HG03439 (cell line): Measurements from ENCODE around the gene BTNL3.
"Not testable (repeated sequence)": the region's sequence is repeated elsewhere in the genome, so short reads cannot be mapped to it uniquely, and the experiment has no call there.

Experiments used
- ATAC-seq: cut with Tn5 transposase; IDR thresholded peaks from one replicate; pipeline ENCODE4 v1.9.1; 2021; ENCODE audit warnings: mild to moderate bottlenecking, moderate library complexity; ENCODE audit not compliant: unreplicated experiment

BTNL3 gene

GRCh38 chr5:180988592-180988991, at the start of gene BTNL3:
Gene BTNL3 (plus strand): TSS chr5:180988846. CDS start chr5:180989029, 183 bp downstream.
- ATAC-seq, result no peak

- no peak for ATAC-seq
Measured at GRCh38 chr5:180950291-180950949, 38.2 kb upstream of the BTNL3 start.

GRCh38 chr5:180959661-180960060, 29.0 kb upstream of the BTNL3 start:
- ATAC-seq, result no peak

GRCh38 chr5:180960209-180960608, 28.4 kb upstream of the BTNL3 start:
- no peak for ATAC-seq

- no peak for ATAC-seq
Measured at GRCh38 chr5:180969406-180969805, 19.2 kb upstream of the BTNL3 start.

GRCh38 chr5:180970336-180970735, 18.3 kb upstream of the BTNL3 start:
- ATAC-seq, result no peak

GRCh38 chr5:180970875-180971274, 17.8 kb upstream of the BTNL3 start:
- no peak for ATAC-seq

GRCh38 chr5:180974612-180975315, 13.9 kb upstream of the BTNL3 start:
- ATAC-seq, result no peak

- peak; percentile 91 for ATAC-seq
Measured at GRCh38 chr5:180975338-180975737, 13.3 kb upstream of the BTNL3 start.

GRCh38 chr5:180976518-180976917, 12.1 kb upstream of the BTNL3 start:
- no peak for ATAC-seq

- ATAC-seq, result no peak
Measured at GRCh38 chr5:180977852-180978251, 10.8 kb upstream of the BTNL3 start.

- ATAC-seq, result no peak
Measured at GRCh38 chr5:180982008-180982741, 6.5 kb upstream of the BTNL3 start.

- ATAC-seq, result no peak
Measured at GRCh38 chr5:180988016-180988415, 630 bp upstream of the BTNL3 start.

- ATAC-seq, result peak; percentile 46
Measured at GRCh38 chr5:180990086-180990881, 1.6 kb downstream of the BTNL3 start.

GRCh38 chr5:180990882-180991242, 2.2 kb downstream of the BTNL3 start:
- ATAC-seq, result no peak

- ATAC-seq, result no peak
Measured at GRCh38 chr5:181001947-181002346, 13.3 kb downstream of the BTNL3 start.

- ATAC-seq, result no peak
Measured at GRCh38 chr5:181005791-181006190, 17.1 kb downstream of the BTNL3 start.

- no peak for ATAC-seq
Measured at GRCh38 chr5:181008136-181008535, 19.5 kb downstream of the BTNL3 start.

GRCh38 chr5:181010018-181010417, 21.4 kb downstream of the BTNL3 start:
- ATAC-seq, result not testable (repeated sequence)

GRCh38 chr5:181014654-181015053, 26.0 kb downstream of the BTNL3 start:
- not testable (repeated sequence) for ATAC-seq

GRCh38 chr5:181017448-181017847, 28.8 kb downstream of the BTNL3 start:
- ATAC-seq, result not testable (repeated sequence)
